ENCODE measurements around the gene FAM204A. TPM values are rescaled to one million over a fixed set of nuclear protein-coding genes. Genes with fewer than 3 reads are reported as not detected.

Gene FAM204A
- total RNA-seq, 6 experiments from 2014 or later, result 50.8 to 69.4 (median 60.6) TPM

DNA sequence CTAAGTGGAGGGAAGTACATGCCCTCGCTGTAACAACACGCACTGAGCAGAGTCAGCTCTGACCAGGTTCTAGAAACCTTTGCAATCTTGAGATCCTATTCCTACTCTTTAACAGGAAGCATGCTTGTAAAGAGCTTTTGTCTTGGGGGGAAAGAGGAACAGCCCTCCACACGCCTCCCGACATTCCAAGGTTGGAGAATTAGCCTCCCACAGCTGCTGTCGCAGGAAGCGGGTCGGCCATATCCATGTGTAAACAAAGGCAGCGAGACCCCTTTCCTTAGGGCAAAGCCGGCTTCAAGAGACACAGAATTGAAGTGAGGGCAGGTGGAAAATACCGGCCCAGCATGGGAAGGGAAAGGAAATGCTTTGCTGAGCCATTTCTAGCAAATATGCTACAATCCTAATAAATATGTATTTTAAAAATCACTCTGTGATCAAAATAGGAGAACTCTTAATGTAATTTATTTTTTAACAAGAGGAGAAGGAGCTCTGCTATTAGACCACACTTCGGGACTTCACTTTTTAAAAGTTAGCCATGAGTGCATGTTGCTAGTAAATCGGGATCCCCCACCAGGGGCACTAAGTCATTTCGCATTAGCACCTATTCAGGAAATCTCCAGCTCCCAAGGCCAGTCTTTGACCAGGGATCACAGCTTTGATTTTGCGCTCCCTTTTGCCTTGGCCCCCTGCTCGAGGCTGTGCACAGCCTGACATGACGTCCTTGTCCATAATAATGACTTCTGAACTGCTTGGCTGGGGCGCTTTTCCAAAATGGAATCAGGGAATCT is 55.9 kb downstream of the FAM204A start:
- H3K27ac Mint-ChIP-seq, result no peak overlapping the region
- peaks cover 8% of the 10 kb centered on the region for H3K27me3 Mint-ChIP-seq (ENCODE audit: insufficient read depth)
- H3K36me3 Mint-ChIP-seq (ENCODE audit: low read depth), result no peaks in the 10 kb centered on the region
- DNase-seq, result no peak
- TF ChIP-seq, protein P1, sequence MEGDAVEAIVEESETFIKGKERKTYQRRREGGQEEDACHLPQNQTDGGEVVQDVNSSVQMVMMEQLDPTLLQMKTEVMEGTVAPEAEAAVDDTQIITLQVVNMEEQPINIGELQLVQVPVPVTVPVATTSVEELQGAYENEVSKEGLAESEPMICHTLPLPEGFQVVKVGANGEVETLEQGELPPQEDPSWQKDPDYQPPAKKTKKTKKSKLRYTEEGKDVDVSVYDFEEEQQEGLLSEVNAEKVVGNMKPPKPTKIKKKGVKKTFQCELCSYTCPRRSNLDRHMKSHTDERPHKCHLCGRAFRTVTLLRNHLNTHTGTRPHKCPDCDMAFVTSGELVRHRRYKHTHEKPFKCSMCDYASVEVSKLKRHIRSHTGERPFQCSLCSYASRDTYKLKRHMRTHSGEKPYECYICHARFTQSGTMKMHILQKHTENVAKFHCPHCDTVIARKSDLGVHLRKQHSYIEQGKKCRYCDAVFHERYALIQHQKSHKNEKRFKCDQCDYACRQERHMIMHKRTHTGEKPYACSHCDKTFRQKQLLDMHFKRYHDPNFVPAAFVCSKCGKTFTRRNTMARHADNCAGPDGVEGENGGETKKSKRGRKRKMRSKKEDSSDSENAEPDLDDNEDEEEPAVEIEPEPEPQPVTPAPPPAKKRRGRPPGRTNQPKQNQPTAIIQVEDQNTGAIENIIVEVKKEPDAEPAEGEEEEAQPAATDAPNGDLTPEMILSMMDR (IDR thresholded peaks at IDR 0.05), result no peak
- H3K4me1 Mint-ChIP-seq (ENCODE audit: low read depth), result no peaks in the 10 kb centered on the region
- H3K4me3 Mint-ChIP-seq, result no peak overlapping the region
- no peaks in the 10 kb centered on the region; the same call in 1 of the 2 replicates for H3K9me3 Mint-ChIP-seq

DNA sequence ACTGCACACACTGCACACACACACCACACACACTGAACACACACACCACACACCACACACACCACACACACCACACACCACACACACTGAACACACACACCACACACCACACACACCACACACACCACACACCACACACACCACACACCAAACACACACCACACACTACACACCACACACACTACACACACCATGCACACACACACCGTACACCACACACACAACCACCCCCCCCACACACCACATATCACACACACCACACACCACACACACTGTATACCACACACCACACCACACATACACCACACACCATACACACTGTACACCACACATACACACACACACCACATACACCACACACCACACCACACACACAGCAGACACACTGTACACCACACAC is 59.5 kb downstream of the FAM204A start:
- Mint-ChIP-seq H3K4me1 (ENCODE audit: low read depth) (no peaks in the 10 kb centered on the region), H3K27ac (no peak overlapping the region), H3K4me3 (no peak overlapping the region), H3K27me3 (ENCODE audit: insufficient read depth) (peaks cover 9% of the 10 kb centered on the region), H3K9me3 (no peaks in the 10 kb centered on the region; the same call in 1 of the 2 replicates), H3K36me3 (ENCODE audit: low read depth) (no peaks in the 10 kb centered on the region)
- TF ChIP-seq, protein P1 (IDR thresholded peaks at IDR 0.05), result no peak
- no peak for DNase-seq

DNA sequence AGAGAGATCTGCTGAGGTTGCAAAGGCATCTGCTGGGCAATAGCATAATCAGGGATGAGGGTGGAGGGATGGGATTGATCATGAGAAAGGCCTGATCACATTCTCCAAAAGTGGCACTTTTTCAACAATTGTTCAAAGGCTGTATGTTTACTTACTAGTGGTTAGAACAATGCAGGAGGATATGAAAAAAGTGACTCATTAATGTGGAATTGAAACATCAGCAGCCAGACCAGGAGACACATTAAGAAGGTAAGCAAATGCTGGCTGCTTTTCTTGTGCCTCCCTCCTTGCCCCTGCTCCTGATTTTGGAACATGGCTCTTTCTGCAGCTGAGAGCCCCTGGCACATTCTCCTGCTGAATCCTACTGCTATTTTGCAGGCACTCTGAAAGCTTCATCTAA is 63.5 kb downstream of the FAM204A start:
- Mint-ChIP-seq H3K9me3 (no peaks in the 10 kb centered on the region; the same call in 1 of the 2 replicates), H3K36me3 (ENCODE audit: low read depth) (no peaks in the 10 kb centered on the region), H3K27me3 (ENCODE audit: insufficient read depth) (peaks cover 4% of the 10 kb centered on the region; the same call in 1 of the 2 replicates), H3K4me1 (ENCODE audit: low read depth) (no peaks in the 10 kb centered on the region), H3K4me3 (no peak overlapping the region), H3K27ac (no peak overlapping the region)
- TF ChIP-seq, protein P1 (IDR thresholded peaks at IDR 0.05), result no peak
- DNase-seq, result no peak

GRCh38 chr10:118277871-118278270 is 64.3 kb downstream of the FAM204A start:
- Mint-ChIP-seq H3K27ac (no peak overlapping the region), H3K4me3 (no peak overlapping the region), H3K4me1 (ENCODE audit: low read depth) (no peaks in the 10 kb centered on the region), H3K27me3 (ENCODE audit: insufficient read depth) (peaks cover 4% of the 10 kb centered on the region; the same call in 1 of the 2 replicates), H3K9me3 (no peaks in the 10 kb centered on the region; the same call in 1 of the 2 replicates), H3K36me3 (ENCODE audit: low read depth) (no peaks in the 10 kb centered on the region)
- no peak for DNase-seq
- TF ChIP-seq, protein P1 (IDR thresholded peaks at IDR 0.05), result no peak

DNA sequence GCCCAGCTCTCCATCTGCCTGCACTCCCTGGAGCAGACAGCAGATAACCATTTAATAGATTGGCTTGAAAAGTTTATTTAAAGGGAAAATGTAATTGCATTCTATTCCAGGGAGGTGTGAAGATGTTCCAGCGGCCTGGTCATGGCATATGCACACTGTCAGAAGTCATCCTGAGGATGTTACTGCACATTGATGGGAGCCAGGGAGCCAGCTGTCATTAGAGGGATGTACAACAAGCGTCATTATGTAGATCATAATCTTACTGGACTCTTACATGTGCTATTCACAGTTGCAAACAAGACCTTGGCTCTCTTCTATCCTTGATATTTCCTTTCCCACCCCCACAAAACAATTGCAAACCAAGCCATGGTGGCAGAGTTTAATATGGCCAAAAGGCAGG is 65.4 kb downstream of the FAM204A start:
- Mint-ChIP-seq H3K4me3 (no peak overlapping the region), H3K36me3 (ENCODE audit: low read depth) (no peaks in the 10 kb centered on the region), H3K9me3 (no peaks in the 10 kb centered on the region), H3K27me3 (ENCODE audit: insufficient read depth) (0 out of 2 replicates have a peak, but pooled peaks cover 3% of the 10 kb centered on the region), H3K4me1 (ENCODE audit: low read depth) (peaks cover 7% of the 10 kb centered on the region), H3K27ac (no peak overlapping the region)
- TF ChIP-seq, protein P1 (IDR thresholded peaks at IDR 0.05), result no peak
- no peak for DNase-seq
